ENCODE data around the gene ST6GALNAC6. TPM values are rescaled to one million over a fixed set of nuclear protein-coding genes. Genes with fewer than 3 reads are reported as not detected.

The ST6GALNAC6 gene
- total and polyA plus RNA-seq, 2 donors (not counting 1 experiment from before 2014, with no cell fraction given), result 68.0 to 126 TPM

DNA sequence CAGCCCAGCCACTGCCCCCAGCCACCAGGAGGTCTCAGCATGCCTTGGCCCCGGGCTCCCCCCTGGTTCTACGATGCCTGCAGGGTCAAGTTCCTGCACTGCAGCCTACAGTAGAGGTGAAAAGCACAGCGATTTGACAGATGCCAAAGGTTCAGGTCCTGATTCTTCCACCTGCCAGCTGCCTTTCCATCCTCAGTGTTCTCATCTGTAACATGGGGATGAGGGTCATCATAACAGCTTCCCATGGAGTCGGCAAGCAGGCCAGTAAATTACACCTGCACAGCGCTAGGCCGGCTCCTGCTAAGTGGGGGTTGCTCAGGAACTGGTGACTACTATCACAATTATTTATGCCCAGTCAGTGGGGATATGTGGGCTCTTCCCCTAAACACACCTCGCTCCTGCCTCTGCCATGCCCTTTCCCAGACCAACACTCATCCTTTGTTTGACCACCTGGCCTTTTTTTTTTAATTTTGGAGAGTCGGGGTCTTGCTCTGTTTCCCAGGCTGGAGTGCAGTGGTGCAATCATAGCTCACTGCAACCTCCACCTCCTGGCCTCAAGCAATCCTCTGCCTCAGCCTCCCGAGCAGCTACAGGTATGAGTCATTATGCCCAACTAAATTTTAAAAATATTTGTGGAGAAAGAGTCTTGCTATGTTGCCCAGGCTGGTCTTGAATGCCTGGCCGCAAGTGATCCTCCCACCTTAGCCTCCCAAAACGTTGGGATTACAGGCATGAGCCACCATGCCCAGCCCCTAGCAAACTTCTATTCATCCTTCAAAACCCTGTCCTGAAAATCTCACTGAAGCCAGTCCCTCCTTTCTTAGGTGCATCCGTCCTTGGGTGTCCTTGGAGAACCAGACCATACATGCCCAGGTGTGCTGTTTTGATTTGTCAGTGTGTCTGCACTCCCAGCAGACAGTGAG is 51.3 kb downstream of the ST6GALNAC6 start:
- Mint-ChIP-seq H3K27ac (no peak overlapping the region), H3K4me3 (no peak overlapping the region), H3K4me1 (peaks cover 11% of the 10 kb centered on the region), H3K9me3 (ENCODE audit: insufficient read depth) (peaks cover 10% of the 10 kb centered on the region), H3K27me3 (no peaks in the 10 kb centered on the region)
- H3K27me3 ChIP-seq (replicated peaks in 1 of 4; ENCODE audit: control extremely low read depth in 1 of 4, control insufficient read depth in 3 of 4, insufficient read depth in 4 of 4, low read length in 3 of 4), result no peaks in the 10 kb centered on the region
- POLR2A ChIA-PET, result no interaction called here
- intact Hi-C loops (cut with micrococcal nuclease), result no loop called here
- H3K36me3 ChIP-seq (replicated peaks in 1 of 2; ENCODE audit: control extremely low read depth in 1 of 2, control insufficient read depth in 1 of 2, extremely low read depth in 1 of 2, insufficient read depth in 2 of 2, low read length in 1 of 2), result no peaks in the 10 kb centered on the region
- no peak overlapping the region for H2AFZ ChIP-seq (ENCODE audit: insufficient read depth, low read depth, low read length, poor library complexity, severe bottlenecking)
- H3K27ac ChIP-seq (ENCODE audit: low read length in 2 of 2), result no peak overlapping the region
- no peak overlapping the region for H3K9ac ChIP-seq (ENCODE audit: low read length)
- no peak for DNase-seq
- peaks cover 0 to 26% (median 11%) of the 10 kb centered on the region in 3 donors for H3K9me3 ChIP-seq (ENCODE audit: control extremely low read depth in 1 of 3, control insufficient read depth in 2 of 3, insufficient read depth in 1 of 3, low read length in 2 of 3)
- no peak for ATAC-seq (ENCODE audit: low read depth)
- no peaks in the 10 kb centered on the region for H4K20me1 ChIP-seq (ENCODE audit: control insufficient read depth, insufficient read depth, low read length, poor library complexity, severe bottlenecking)
- WGBS (ENCODE audit: insufficient coverage), result 94% methylated on average over 7 of the region's 12 CpGs
- H3K4me3 ChIP-seq (ENCODE audit: control extremely low read depth in 1 of 5, extremely low read depth in 1 of 5, insufficient read depth in 1 of 5, low read depth in 2 of 5, low read length in 4 of 5), result no peak overlapping the region
- peaks cover 6 to 13% of the 10 kb centered on the region in 2 donors for H3K4me1 ChIP-seq (ENCODE audit: control insufficient read depth in 2 of 2, insufficient read depth in 2 of 2, low read length in 2 of 2)
- H3K4me2 ChIP-seq (replicated peaks; ENCODE audit: low read depth, low read length, poor library complexity, severe bottlenecking), result no peak overlapping the region
- TF ChIP-seq CTCF (IDR thresholded peaks at IDR 0.05) (no peak), EZH2 (IDR thresholded peaks at IDR 0.05; ENCODE audit: borderline replicate concordance, insufficient read depth, low read depth, low read length, poor library complexity, severe bottlenecking) (no peak)
- CTCF ChIA-PET, result interaction anchor here (0.7 kb wide), 1 partner anchor 22 kb away, joined by 3 read pairs; no protein-coding TSS in a partner anchor
- H3K79me2 ChIP-seq (ENCODE audit: control insufficient read depth, insufficient read depth, low read length), result peaks cover 12% of the 10 kb centered on the region

- H3K79me2 ChIP-seq (ENCODE audit: control insufficient read depth, insufficient read depth, low read length), result peaks cover 12% of the 10 kb centered on the region
- CTCF ChIA-PET, result interaction anchor here (0.7 kb wide), 1 partner anchor 23 kb away, joined by 3 read pairs; no protein-coding TSS in a partner anchor
- H3K27ac ChIP-seq (ENCODE audit: low read length in 2 of 2), result no peak overlapping the region
These were observed 52.3 kb downstream of the ST6GALNAC6 start for GRCh38 chr9:127847178-127847510.

More at GRCh38 chr9:127847178-127847510, 52.3 kb downstream of the ST6GALNAC6 start:
- peaks cover 0 to 26% (median 11%) of the 10 kb centered on the region in 3 donors for H3K9me3 ChIP-seq (ENCODE audit: control extremely low read depth in 1 of 3, control insufficient read depth in 2 of 3, insufficient read depth in 1 of 3, low read length in 2 of 3)
- no peaks in the 10 kb centered on the region for H4K20me1 ChIP-seq (ENCODE audit: control insufficient read depth, insufficient read depth, low read length, poor library complexity, severe bottlenecking)
- H3K4me1 ChIP-seq (ENCODE audit: control insufficient read depth in 2 of 2, insufficient read depth in 2 of 2, low read length in 2 of 2), result peaks cover 0 to 3% of the 10 kb centered on the region in 2 donors
- intact Hi-C loops (cut with micrococcal nuclease), result no loop called here
- H2AFZ ChIP-seq (ENCODE audit: insufficient read depth, low read depth, low read length, poor library complexity, severe bottlenecking), result no peak overlapping the region
- Mint-ChIP-seq H3K27me3 (no peaks in the 10 kb centered on the region), H3K4me1 (peaks cover 3% of the 10 kb centered on the region), H3K4me3 (no peak overlapping the region), H3K27ac (no peak overlapping the region), H3K9me3 (ENCODE audit: insufficient read depth) (peaks cover 10% of the 10 kb centered on the region)
- no peak overlapping the region for H3K4me2 ChIP-seq (replicated peaks; ENCODE audit: low read depth, low read length, poor library complexity, severe bottlenecking)
- 98% methylated on average over 6 of the region's 6 CpGs for WGBS (ENCODE audit: insufficient coverage)
- no peaks in the 10 kb centered on the region for H3K36me3 ChIP-seq (replicated peaks in 1 of 2; ENCODE audit: control extremely low read depth in 1 of 2, control insufficient read depth in 1 of 2, extremely low read depth in 1 of 2, insufficient read depth in 2 of 2, low read length in 1 of 2)
- no peak overlapping the region for H3K9ac ChIP-seq (ENCODE audit: low read length)
- DNase-seq (no peak), ATAC-seq (ENCODE audit: low read depth) (no peak)
- no peak overlapping the region for H3K4me3 ChIP-seq (ENCODE audit: control extremely low read depth in 1 of 5, extremely low read depth in 1 of 5, insufficient read depth in 1 of 5, low read depth in 2 of 5, low read length in 4 of 5)
- H3K27me3 ChIP-seq (replicated peaks in 1 of 4; ENCODE audit: control extremely low read depth in 1 of 4, control insufficient read depth in 3 of 4, insufficient read depth in 4 of 4, low read length in 3 of 4), result no peaks in the 10 kb centered on the region
- TF ChIP-seq EZH2 (IDR thresholded peaks at IDR 0.05; ENCODE audit: borderline replicate concordance, insufficient read depth, low read depth, low read length, poor library complexity, severe bottlenecking) (no peak), CTCF (IDR thresholded peaks at IDR 0.05) (no peak)
- POLR2A ChIA-PET, result interaction anchor here (1.1 kb wide), 1 partner anchor 23 kb away, joined by 3 read pairs; no protein-coding TSS in a partner anchor

Data from B cell (primary cell).